GM21825 (cell line): Measurements from ENCODE around the gene MAN1C1.

Experiments used
- ATAC-seq: cut with Tn5 transposase; IDR thresholded peaks from one replicate; pipeline ENCODE4 v1.9.1; 2021; ENCODE audit warnings: mild to moderate bottlenecking, moderate library complexity; ENCODE audit not compliant: unreplicated experiment

Gene MAN1C1

GRCh38 chr1:25711555-25712298 lies 95.1 kb downstream of the MAN1C1 start:
- ATAC-seq = no peak

GRCh38 chr1:25712299-25712970 lies 95.8 kb downstream of the MAN1C1 start:
- ATAC-seq = no peak

GRCh38 chr1:25713961-25714360 lies 97.4 kb downstream of the MAN1C1 start:
- ATAC-seq = no peak

GRCh38 chr1:25714372-25714931 lies 97.9 kb downstream of the MAN1C1 start:
- no peak for ATAC-seq

DNA sequence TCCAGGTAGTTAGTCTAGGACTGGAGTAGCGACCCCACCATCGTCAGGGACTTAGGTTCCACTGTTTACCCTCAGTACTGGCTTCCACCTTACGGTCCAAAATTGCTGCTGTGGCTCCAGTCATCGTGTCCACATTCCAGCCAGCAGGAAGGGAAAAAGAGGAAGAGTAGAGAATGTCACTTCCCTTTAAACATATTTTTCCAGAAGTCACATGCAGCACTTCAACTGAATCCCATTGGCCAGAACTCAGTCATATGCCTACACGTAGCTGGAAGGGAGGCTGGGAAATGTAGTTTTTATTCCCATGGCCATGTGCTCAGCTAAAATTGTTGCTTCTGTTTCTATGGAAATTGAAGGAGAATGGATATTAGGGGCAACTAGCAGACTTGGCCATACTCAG lies 99.3 kb downstream of the MAN1C1 start:
- no peak for ATAC-seq

DNA sequence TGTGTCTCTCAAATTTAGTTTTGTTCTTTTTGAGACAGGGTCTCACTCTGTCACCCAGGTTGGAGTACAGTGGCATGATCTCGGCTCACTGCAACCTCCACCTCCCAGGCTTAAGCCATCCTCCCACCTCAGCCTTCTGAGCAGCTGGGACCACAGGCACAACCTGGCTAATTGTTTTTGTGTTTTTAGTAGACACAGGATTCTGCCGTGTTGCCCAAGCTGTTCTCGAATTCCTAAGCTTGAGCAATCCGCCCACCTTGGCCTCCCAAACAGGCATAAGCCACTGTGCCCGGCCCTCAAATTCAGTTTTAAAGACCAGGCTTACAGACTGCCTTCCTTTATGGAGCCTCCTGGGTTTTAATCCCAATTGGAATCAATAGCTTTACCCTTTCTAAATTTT lies 99.7 kb downstream of the MAN1C1 start:
- ATAC-seq = no peak

GRCh38 chr1:25718732-25719131 lies 102.1 kb downstream of the MAN1C1 start:
- no peak for ATAC-seq

- no peak for ATAC-seq
These were observed 104.0 kb downstream of the MAN1C1 start for GRCh38 chr1:25720624-25721023.

DNA sequence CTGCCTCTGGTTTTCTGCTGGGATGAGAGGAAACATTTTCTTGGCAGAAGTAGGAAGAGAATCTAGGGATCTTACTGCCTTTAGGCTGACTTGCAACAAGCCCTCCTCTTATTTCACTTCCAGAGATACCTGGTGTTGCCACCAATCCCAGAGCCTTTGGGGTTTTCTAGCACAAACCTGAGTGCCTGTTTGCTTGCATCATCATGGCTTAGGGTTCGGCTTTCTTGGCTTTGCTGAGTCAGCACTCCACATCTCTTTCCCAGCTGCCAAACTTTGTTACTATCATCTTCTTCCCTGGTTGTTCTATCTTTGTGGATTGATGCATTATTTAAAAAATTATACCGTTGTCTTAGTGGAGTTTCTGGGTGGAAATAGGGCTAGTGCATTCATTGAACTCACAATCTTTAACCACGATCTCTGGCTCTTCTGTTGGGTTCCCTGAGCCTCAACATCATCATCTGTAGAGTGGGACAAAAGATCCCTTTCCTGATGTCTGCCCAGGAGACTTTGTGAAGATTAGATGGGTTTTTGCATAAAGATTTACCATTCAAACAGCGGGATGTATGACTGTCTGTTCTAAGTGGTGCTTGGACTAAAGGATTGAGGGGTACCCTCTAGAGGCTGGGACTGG lies 106.8 kb downstream of the MAN1C1 start:
- ATAC-seq = no peak

- ATAC-seq = no peak
These were observed 107.6 kb downstream of the MAN1C1 start for GRCh38 chr1:25724201-25724600.

DNA sequence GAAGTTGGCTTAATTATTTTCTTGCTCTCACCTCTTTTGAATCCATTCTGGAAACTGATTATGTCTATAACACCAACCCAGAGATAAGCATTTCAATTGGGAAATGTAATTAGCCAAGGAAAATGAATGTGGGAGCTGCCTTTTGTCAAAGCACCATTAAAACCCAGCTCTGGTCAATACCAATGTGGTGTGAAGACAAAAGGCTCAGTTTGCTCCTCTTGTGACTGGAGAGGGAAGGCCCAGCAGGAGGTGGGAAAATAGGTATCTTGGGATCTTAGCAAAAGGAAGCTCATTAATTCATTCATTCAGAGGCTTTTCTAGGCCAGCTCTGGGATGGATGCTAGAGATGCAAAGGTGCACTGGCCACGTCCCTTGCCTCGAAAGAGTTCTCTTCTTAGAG lies 108.4 kb downstream of the MAN1C1 start:
- no peak for ATAC-seq

DNA sequence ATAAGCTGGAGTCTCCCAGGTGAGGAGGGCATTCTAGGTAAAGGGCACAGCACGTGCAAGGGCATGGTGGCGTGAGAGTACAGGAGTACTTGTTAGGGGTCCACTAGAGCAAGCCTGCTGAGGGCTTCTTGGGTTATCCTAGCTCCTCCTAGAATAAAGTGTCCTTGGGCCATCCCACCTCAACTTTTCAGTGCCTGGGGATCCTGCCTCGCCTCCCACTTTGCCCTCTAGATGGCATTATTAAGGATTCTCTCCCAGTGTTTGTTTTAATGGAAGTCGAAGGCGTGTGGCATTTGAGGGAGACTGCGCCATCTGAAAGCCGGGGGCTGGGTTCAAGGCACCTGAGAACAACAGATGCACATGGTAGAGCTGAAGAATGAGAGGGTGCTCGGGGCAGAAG lies 108.9 kb downstream of the MAN1C1 start:
- no peak for ATAC-seq

- no peak for ATAC-seq
These were observed 110.5 kb downstream of the MAN1C1 start for GRCh38 chr1:25727088-25727487.

DNA sequence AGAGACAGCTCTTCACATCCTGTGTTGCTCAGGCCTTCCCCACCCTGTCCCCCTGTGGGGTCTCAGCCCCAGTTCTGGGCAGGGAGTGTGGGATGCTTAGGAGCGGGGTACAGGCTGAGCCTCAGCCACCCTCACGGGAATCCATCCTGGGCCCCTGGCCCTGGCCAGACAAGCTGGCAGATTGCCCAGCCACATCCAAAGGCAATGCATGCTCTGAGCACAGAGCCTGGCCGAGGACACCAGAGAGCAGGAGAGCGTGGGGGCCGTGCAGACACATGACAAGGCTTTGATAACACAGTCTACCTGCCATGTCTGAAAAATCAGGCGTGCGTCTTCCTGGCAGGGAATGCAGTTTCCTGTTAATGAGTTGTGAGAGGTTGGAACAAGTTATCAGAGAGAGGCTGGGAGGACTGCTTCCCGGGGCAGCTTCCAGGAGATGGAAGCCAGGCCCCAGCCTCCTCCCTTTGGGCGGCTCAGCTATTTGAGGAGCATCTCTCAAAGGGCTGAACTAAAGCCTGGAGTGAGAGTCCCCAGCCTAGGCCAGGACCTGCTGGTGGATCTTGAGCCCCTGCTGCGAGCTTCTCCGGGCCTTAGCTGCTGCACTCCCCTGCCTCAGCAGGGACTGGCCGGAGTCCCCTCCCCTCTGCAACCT lies 111.2 kb downstream of the MAN1C1 start:
- ATAC-seq = no peak

DNA sequence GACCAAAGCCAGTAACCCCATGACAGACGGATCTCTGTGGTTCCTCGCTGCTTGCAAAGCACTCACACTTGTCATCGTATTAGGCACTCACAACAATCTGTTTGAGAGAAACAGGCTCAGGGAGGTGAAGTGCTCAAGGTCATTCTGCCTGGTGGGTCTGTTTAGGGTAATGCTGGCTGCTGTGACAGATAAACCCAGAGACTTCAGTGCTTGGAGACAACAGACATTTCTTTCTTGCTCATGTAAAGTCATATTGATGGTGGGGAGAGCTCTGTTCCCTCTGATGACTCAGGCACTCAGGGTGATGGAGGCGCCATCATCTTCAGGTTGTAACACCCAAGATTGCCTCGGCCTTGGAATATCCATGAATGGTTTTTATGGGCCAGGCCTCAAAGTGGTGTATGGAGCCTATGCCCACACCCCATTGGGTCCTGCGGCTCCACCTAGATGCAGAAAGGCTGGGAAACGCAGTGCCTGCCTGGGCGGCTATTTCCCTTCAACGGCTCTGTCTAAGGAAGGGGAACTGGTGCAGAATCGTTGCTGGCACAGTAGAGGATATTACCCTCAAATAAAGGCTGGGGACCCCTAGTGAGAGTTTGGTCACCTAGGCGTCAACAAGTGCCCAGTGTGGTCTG lies 111.8 kb downstream of the MAN1C1 start:
- ATAC-seq = no peak

DNA sequence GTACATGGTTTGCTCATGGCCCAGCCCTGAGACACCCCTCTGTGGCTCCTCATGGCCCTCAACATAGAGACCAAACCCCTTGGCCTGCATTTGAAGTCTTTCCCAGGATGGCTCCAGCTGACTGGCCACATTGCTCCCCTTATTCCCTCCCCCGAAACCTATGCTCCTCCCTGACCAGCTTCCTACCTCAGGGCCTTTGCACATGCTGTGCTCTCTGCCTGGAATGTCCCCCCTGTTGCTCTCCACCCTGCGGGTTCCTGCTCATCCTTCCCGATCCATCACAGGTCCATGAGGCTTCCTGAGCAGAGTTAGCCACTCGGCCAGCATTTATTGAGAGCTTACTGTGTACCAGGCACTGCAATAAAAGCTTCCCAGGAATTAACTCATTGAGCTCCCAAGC lies 112.5 kb downstream of the MAN1C1 start:
- no peak for ATAC-seq

GRCh38 chr1:25729790-25730644 lies 113.4 kb downstream of the MAN1C1 start:
- ATAC-seq = no peak

DNA sequence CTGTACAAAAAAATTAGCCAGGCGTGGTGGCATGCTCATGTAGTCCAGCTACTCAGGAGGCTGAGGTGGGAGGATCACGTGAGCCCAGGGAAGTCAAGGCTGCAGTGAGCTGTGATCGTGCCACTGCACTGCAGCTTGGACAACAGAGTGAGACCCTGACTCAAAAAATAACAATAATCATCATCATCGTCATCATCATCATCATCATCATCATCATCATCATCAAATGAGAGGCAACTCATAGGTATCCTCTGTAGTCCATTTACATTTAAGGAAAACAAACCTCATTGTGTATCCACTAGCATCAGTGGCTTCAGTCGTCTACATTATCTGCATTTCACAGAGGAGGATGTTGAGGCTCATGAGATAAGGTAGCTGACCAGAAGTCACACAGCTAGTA lies 114.6 kb downstream of the MAN1C1 start:
- ATAC-seq = no peak

- no peak for ATAC-seq
These were observed 115.2 kb downstream of the MAN1C1 start for GRCh38 chr1:25731626-25732370.
